GM10847 (cell line): Measurements from ENCODE around the gene KLHL29.

Source experiments
- POLR2A ChIP-seq: IDR thresholded peaks from 2 replicates; pipeline ENCODE4 v1.6.1; 2011; ENCODE audit not compliant: insufficient read length; ENCODE audit errors: extremely low read depth

The KLHL29 gene

GRCh38 chr2:23547725-23548124 is 162.7 kb downstream of the KLHL29 start:
- TF ChIP-seq POLR2A, result no peak

GRCh38 chr2:23548143-23548769 is 163.3 kb downstream of the KLHL29 start:
- TF ChIP-seq POLR2A, result no peak

DNA sequence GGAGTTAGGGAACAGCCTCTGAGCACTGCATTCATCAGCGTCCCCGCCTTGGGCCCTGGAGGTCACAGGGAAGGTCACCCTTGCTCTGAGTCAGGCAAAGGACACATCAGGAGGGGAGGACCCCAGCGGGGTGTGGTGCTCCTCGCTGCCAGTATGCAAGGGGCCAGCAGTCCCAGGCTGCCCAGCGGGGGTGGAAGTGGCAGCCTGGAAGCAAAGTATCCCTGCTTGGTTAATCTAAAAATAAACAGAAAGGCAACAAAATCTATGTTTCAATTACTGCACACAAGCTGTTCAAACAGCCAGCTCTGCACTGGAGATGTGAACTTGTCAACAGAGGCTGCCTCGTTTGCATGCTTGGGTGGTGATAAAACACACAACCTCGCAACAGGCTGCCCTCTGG is 164.1 kb downstream of the KLHL29 start:
- no peak for TF ChIP-seq POLR2A

GRCh38 chr2:23549821-23550530 is 165.0 kb downstream of the KLHL29 start:
- no peak for TF ChIP-seq POLR2A

GRCh38 chr2:23550553-23550952 is 165.6 kb downstream of the KLHL29 start:
- no peak for TF ChIP-seq POLR2A

- no peak for TF ChIP-seq POLR2A
Observed at GRCh38 chr2:23551875-23552274, 166.9 kb downstream of the KLHL29 start.

DNA sequence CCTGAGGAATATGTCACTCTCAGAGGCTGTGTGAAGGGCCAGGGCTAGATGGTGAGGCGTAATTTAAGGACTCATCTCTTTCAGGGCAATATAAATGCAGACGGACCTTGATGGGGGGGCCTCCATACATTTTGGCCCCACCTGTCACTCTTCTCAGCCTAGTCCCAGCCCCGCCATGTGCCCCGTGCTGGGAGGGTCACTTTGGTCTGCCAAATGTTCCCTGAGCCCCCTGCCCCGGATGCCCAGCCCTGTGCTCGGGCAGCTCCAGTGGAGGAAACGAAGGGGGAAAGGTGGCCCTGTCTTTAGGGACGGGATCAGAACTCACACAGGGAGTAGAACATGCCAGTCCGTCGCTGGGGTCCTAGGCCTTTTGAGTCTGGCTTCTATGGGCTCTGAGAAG is 168.6 kb downstream of the KLHL29 start:
- TF ChIP-seq POLR2A, result no peak

DNA sequence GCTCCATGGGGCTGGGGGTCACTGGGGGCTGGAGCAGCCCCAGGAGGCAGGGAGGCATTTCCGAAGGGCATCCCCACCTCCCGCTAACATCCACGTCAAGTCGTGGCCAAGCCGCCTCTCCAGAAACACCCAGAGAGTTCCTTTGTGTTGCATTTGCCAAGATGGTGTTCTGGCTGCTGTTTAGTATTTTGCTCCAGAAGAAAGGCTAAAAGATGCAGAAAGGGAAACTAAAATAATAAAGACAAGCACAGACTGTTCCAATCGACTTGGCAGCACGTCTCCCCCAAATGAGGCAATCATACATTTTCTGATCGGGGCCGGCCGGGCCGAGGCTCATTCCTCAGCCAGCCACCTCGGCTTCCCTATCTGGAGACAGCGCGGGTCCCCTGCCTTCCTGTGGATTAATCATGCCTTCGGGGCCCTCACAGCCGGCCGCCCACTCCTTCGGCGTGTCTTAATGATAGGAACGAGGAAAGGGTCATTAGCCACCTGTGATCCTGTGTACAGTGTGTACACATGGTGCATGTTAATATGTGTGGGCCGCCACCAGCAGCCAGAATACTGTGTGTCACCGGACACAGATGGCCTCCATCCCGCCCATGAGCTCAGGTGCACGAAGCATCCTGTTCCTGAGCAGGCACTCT is 169.2 kb downstream of the KLHL29 start:
- TF ChIP-seq POLR2A, result no peak

DNA sequence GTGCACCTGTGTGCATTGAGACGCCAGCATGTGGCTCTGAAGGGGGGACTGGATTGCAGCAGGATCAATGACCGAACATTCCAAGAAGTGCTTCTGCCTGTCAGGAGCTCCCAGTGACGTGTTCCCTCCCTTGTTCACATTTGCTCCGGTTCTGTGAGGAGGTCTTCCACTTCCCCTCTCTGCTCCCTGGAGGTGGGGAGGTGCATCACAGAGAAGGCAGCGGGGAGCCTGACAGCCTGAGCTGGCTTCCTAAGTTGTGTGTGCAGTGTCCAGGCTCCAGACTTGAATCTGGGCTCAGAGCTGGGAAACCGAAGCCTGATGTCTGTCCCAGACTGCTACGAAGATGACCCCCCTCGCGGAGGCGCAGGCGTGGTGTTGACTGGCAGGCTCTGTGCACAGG is 171.0 kb downstream of the KLHL29 start:
- no peak for TF ChIP-seq POLR2A

- TF ChIP-seq POLR2A, result no peak
Observed at GRCh38 chr2:23556929-23557328, 171.9 kb downstream of the KLHL29 start.

GRCh38 chr2:23557455-23557854 is 172.5 kb downstream of the KLHL29 start:
- no peak for TF ChIP-seq POLR2A

DNA sequence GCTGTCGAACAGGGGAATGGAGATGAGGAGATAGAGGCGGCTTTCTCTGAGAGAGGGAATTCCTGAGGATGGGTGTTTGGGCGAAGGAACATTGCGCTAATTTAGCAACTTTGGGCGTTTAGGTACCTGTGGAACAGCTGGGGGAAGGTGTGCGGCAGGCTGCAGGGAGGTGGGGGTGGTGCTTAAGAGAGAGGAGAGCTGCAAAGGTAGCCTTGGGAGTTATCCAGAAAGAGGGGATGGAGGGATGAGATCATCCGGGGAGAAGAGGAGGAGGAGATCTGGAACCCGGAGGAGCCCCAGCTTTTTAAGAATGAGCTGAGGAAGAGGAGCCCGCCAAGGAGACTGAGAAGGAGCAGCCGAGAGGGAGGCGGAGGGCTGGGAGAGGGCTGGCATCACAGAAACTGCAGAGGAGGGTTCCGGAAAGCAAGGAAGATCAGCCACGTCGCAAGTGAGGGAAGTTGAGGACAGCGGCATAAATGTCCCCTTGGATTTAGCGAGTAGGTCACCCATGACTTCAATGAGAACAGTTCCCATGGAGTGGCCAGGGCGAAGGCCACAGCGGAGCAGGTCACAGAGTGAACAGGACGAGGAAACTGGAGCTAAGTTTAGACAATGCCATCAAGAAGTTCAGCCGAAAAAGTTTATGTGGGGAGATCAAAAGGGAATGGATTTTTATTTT is 174.7 kb downstream of the KLHL29 start:
- no peak for TF ChIP-seq POLR2A

DNA sequence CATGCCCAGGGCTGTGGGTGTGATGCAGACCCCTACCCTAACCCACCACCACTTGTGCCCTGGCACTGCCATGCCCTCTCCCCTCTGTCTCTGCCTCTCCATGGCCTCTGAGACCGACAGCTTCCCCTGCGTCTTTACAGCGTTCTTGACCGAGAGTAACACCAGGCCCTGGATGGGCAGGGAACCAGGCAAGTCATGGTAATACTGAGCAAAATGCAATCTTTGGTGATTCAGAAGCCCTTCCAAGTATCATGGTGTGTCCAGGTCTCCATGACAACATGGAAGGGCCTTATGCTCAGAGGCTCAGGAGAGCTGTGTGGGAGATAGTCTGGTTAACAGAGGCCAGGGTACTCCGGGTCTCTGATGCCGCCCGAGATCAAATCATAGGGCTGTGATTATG is 176.1 kb downstream of the KLHL29 start:
- no peak for TF ChIP-seq POLR2A

DNA sequence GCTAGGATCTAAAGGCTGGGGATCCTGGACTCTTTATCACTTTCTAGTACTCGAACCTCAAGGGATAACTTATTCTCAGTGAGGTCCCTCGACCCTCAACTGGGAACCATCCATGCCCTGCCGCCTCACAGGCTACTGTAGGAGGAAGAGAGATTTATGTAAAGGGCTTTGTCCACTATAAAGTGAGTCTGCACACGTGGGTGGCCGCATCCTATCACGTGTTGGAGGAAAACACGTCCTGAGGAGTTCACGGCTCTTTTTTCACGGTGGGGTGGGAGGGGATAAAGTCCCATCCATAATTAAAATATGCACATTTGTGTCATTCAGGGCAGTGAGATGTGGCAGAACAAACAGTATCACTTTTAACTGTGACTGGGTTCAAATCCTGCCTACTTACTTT is 176.6 kb downstream of the KLHL29 start:
- TF ChIP-seq POLR2A, result no peak

- no peak for TF ChIP-seq POLR2A
Observed at GRCh38 chr2:23562143-23562542, 177.2 kb downstream of the KLHL29 start.

GRCh38 chr2:23563151-23563550 is 178.2 kb downstream of the KLHL29 start:
- no peak for TF ChIP-seq POLR2A
